ENCODE results near the gene TOPAZ1.
"Not testable (repeated sequence)": the region's sequence is repeated elsewhere in the genome, so short reads cannot be mapped to it uniquely, and the experiment has no call there.

TOPAZ1 gene

DNA sequence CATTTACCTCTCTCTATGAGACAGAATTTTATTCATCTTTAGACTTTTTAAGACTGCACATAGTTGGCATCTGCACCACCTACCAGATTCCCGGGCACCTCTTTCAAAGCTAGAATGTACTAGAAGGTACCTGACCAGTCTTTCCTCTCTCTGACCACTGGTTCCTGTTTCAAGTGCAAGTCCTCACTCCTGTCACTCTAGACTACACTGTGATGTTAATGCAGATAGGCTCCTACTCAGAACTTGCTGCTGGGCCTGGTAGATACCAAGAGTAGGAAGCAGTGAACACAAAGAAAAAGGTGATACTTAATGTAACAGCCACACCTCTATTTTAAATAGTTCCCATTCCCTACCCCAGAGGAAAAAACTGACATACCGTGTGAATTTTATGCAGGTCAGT is 88.8 kb downstream of the TOPAZ1 start:
- no peak for DNase-seq (ENCODE audit: low read depth in 2 of 2)

DNA sequence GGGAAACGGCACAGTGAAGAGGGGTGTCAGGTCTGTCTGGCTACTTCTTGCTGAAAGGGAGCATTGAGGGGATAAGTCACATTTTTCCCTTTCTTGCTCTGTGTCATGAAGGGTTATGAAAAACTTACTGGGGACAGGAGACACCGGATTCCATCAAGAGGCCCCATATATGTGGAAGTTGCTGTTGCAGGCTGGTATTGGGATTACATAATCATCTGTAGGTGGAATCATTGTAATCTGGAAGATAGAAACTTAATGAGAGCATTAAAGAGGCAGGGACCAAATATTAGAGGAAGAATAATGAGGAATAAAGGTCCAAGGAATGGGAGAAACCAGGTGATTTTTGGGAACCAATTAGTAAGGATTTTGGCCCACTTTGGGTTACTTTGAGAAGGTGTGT is 92.6 kb downstream of the TOPAZ1 start:
- DNase-seq (ENCODE audit: low read depth in 2 of 2) = no peak

GRCh38 chr3:44337248-44337785 is 95.6 kb downstream of the TOPAZ1 start:
- DNase-seq (ENCODE audit: low read depth in 2 of 2) = no peak

DNA sequence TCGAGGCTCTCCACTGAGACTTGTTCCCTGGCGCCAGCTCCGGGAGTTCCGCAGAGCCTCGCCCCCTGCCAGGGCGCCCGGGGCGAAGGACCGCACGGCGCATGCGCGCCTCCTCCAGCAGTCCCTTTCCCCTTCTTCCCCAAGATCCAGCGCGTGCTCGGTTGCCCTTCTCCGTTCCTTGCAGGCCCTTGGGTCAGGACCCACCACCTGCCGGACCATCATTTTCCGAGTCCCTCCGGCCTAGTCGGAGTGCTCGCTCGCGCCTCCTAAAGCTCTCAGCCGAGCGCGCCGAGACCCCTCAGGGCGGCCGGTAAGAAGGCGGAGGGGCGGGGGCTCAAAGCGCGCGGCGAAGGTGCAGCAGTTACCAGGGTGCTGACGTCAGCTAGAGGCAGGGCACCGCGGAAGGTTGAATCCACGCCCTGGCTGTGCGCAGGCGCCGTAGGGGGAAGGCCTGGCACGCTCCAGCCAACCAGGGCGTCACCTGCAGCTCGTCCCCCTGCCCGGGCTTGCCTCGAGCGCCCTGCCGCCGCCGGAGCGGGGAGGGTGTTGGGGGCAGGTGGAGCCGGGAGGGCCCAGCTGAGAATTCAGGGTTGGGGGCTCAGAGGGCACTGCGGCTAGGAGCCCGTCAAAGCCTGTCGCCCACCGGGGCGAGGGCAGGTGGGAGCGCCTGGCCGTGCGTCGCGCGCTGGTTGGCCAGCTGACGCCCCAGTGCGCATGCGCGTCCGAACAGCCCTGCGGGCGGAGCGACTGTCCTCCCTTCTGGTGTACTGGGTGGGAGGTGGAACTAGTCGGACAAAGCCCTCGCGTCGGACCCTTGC is 96.5 kb downstream of the TOPAZ1 start, which contains the start of gene TCAIM:
Gene TCAIM, plus strand, starts transcription at position 757 of the 818 bp plus-strand sequence. CDS start 16,017 bp downstream, outside the sequence.
- peak; percentile 97 to 99 for DNase-seq (ENCODE audit: low read depth in 2 of 2)

DNA sequence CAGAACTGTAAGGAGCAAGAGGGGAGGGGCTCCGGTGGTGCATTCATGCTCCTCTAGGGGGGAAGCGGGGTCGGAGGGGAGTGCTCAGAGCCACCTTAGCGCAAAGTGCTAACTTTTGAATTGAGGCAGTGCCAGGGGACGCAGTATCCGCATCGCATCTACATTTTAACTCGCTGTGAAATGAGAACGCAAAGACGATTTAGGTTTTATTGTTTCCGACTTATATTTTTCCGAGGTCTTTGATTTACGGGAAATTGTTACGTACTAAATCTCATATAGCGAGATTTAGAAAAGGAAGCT is 97.1 kb downstream of the TOPAZ1 start:
- no peak for DNase-seq (ENCODE audit: low read depth in 2 of 2)

DNA sequence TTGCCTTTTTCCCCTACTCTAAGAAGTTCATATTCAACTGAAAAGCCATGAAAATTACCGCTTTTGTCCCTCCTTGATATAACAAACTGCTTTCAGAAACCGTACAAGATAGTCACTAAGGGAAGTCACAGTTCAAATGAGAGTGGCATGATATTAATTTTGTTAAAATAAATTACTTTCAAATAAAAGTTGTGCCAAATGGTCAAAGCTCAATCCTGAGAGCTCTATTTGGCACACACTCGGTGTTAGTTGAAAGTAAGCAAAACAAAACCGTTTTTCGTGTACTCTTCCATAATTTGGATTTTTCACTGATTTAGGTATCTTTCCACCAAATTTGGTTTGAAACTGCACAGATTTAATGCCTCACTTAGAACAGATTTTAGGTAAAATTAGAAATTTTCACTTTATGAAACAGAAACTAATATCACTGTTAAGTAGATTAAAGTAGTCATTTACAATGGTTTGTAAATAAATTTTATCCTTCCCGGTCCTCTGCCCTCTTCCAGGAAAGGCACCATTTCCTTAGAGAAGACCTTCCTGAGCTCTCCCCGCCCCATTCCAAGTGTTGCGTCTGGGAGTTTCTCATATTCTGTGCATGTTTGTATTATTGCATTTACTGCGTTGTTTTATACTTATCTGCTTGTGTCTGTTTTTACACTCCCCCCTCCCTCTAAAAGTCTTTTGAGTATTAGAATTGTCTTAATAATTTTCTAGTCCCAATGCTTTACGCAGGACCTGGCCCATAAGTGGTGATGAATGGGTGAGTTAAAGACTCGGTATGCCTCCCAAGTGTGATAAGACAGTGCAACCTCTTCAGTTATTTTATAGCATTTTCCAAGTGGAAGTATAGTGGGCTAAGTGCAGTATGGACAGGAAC is 97.7 kb downstream of the TOPAZ1 start:
- no peak for DNase-seq (ENCODE audit: low read depth in 2 of 2)

DNA sequence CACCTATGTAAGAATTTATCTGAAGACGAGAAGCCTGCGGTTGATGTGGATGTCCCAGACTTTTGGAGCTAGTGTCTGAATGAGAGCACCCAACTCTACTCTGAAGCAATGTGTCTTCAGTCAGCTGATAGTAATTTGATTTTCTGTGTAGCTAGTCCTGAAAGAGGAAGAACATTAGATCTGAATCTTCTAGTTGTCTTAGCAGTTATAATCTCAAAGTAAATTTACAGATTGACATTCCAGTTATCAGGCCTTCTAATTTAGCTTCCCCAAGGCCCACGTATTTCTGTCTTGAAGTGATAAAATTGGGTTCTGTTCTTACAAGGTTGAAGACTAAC is 98.3 kb downstream of the TOPAZ1 start:
- no peak for DNase-seq (ENCODE audit: low read depth in 2 of 2)

- DNase-seq (ENCODE audit: low read depth in 2 of 2) = no peak
Measured at GRCh38 chr3:44342176-44342790, 100.6 kb downstream of the TOPAZ1 start.

- no peak for DNase-seq (ENCODE audit: low read depth in 2 of 2)
Measured at GRCh38 chr3:44343421-44343820, 101.7 kb downstream of the TOPAZ1 start.

DNA sequence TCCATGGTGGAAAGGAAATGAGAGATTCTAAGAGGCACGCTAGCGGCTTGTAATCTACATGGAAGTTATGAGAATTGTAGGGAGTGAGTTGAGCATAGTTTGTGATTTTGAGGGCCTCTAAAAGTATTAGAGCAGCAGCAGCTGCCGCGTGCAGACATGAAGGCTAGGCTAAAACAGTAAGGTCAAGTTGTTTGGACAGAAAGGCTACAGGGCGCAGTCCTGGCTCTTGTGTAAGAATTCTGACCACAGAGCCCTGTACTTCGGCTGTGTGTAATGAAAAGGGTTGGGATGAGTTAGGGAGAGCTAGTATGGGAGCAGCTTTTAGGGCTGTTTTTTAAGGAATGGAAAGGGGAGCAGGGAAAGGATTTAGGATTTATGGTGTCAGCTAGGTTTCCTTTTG is 104.9 kb downstream of the TOPAZ1 start:
- not testable (repeated sequence) for DNase-seq (ENCODE audit: low read depth in 2 of 2)

GRCh38 chr3:44348993-44349392 is 107.3 kb downstream of the TOPAZ1 start:
- no peak for DNase-seq (ENCODE audit: low read depth in 2 of 2)

DNA sequence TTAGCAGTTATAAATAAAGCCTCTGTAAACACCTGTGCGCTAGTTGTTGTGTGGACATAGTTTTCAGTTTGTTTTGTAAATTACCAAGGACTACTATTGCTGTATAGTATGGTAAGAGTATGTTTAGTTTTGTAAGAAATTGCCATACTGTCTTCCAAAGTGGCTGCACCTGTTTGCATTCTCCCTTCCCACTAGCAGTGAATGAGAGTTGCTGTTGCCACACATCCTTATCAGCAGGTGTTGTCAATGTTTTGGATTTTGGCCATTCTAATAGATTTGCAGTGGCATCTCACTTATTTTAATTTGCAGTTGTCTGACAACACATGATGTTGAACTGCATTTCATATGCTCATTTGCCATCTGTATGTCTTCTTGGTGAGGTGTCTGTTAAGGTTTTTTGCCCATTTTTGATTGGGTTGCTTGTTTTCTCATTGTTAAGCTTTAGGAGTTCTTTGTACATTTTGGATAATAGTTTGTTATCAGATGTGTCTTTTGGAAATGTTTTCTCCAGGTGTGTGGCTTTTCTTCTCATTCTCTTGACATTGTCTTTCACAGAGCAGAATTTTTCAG is 111.8 kb downstream of the TOPAZ1 start:
- DNase-seq (ENCODE audit: low read depth in 2 of 2) = no peak

DNA sequence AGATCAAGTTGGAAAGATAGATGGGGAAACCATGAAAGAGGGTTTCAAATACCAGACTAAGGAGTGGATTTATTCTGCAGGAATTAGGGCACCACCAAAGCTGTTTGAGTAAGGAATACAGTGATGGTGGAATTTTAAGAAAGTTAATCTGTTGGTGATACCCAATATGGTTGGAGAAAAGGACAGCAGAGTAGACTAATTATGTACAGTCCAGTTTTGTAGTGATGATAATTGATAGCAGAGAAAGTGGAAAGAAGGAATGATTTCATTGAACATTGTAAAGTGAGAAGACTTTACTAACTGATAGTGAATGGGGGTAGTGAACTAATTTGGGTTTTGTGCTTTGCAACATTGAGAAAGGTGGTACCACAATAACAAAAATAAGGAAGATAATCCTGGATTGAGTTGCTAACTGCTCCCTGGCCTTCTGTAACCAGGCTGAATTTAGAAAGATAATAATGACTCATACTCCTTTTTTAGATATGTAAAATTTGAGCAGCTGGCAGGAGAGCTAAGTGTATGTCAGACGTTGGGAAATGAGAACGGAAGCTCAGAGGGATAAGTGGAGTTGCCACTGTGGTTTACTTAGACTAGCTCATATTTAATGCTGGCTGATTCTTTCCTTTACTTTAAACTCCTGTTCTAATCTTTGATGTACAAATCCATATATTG is 113.8 kb downstream of the TOPAZ1 start:
- no peak for DNase-seq (ENCODE audit: low read depth in 2 of 2)

- no peak for DNase-seq (ENCODE audit: low read depth in 2 of 2)
Measured at GRCh38 chr3:44359146-44359751, 117.6 kb downstream of the TOPAZ1 start.

DNA sequence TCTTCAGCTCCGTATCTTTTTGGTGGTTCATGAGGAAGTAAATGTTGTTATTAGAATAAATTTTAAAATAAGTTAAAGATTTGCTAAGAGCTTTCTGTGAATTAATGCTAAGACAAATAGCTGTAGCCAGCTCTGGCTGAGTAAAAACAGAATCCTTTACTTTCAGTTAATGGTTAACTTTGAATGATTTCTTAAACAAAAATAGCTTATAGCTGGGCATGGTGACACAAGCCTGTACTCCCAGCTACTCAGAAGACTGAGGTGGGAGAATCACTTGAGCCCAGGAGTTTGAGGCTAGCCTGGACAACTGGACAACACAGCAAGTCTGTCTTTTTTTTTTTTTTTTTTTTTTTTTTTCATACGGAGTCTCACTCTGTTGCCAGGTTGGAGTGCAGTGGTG is 121.9 kb downstream of the TOPAZ1 start:
- no peak for DNase-seq (ENCODE audit: low read depth in 2 of 2)

- no peak for DNase-seq (ENCODE audit: low read depth in 2 of 2)
Measured at GRCh38 chr3:44365952-44366351, 124.3 kb downstream of the TOPAZ1 start.

DNA sequence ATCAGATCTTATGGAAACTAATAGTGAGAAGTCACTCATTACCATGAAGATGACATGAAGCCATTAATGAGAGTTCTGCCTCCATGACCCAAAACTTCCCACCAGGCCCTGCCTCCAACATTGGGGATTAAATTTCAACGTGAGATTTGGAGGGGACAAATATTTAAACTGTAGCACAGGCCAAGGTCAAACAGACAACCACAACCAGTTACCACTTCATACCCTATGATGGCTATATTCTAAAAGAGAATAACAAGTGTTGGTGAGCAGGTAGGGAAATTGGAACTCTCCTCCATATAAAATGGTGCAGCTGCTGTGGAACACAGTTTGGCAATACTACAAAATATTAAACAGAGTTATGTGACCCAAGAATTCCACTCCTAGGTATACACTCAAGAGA is 133.8 kb downstream of the TOPAZ1 start:
- DNase-seq (ENCODE audit: low read depth in 2 of 2) = no peak
